Hindlimb muscle (tissue), 1 donor: Measurements from ENCODE around the gene ATXN1. TPM values are rescaled to one million over a fixed set of nuclear protein-coding genes. Genes with fewer than 3 reads are reported as not detected.
"Not testable (repeated sequence)": the region's sequence is repeated elsewhere in the genome, so short reads cannot be mapped to it uniquely, and the experiment has no call there.

Experiments used
- DNase-seq: peaks from one replicate; pipeline ENCODE4 v3.0.0-alpha.2; 2013
- polyA plus RNA-seq: library from polyadenylated mRNA; unstranded; fragments of 120-200 nt; gene quantifications from one replicate; pipeline ENCODE4 v1.2.1, GENCODE V29; 2013; ENCODE audit not compliant: insufficient read length

Gene ATXN1
- polyA plus RNA-seq, 1 donor: 16.1 TPM

DNA sequence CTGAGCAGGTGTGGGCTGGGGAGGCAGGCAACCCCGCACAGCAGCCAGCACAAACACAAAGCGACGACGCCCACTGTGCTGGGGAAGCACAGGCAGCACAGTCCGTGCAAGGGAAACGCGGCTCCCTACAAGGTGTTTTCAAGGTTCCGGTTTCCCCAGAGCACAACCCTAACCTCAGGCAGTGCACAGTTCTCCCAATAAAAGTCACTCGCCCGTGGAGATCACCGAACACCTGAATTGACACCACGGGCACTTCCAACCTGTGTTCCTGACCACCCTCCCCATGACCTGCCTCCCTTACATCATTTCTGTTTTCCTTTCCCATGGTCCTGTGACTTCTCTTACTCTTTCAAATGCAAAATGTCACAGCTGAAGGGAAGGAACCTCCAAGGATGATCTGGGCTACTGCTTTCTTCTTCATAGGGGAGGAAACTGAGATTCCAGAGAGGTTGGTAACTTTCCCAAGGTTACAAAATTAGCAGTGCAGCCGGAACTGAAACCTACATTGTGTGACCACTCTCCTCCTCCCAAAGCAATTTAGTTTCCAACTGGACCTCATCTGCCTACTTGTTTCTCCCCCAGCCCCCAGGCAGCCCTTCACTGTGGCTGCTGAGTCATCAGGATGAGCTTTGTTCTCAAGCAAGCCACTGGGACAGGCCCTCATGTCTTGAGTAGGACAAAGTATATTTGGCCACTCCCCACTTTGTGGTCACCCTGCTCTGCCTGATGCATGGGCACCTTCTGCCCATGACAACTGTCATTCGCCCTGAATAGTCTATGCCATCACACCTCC is 125.3 kb downstream of the ATXN1 start:
- no peak for DNase-seq

- no peak for DNase-seq
These were observed 125.9 kb downstream of the ATXN1 start for GRCh38 chr6:16635291-16635809.

- DNase-seq: no peak
These were observed 126.4 kb downstream of the ATXN1 start for GRCh38 chr6:16634855-16635254.

DNA sequence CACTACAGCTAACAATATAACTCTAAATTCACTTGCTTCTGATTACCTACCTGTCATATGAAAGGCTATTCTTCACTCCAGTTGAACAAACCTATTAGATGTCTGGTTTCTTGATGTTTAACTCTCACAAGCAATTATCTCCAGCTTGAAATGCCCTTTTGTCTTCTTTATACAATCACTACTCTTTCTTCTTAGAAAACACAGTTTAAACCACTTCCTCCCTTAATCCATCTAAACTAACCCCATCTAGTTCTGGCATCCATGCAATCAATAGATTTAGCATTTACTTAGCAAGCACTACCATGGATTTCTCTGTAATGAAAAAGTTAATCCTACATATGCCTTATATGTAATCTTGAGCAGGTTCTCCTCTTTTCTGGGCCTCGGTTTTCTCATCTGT is 127.3 kb downstream of the ATXN1 start:
- DNase-seq: no peak

DNA sequence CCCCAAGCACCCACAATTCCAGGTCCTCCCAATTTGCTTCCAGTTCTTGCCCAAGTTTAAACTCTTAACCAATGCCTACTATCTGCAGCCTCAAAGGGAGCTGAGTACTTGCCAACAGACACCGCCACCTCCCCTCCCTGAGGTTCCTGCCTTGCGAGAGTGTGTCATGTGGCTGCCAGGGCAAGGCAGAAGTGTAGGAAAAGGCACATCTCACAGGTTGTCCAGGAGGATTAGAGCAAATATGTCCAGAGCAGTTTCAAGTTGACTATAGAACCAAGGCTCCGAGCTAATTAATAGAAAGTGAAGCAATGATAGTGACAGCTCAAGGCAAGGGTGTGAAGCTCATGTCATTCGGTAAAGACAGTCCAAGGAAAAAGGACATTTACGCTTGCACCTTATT is 127.8 kb downstream of the ATXN1 start:
- DNase-seq: no peak

- DNase-seq: no peak
These were observed 129.2 kb downstream of the ATXN1 start for GRCh38 chr6:16632101-16632500.

- DNase-seq: no peak
These were observed 131.1 kb downstream of the ATXN1 start for GRCh38 chr6:16630026-16630643.

DNA sequence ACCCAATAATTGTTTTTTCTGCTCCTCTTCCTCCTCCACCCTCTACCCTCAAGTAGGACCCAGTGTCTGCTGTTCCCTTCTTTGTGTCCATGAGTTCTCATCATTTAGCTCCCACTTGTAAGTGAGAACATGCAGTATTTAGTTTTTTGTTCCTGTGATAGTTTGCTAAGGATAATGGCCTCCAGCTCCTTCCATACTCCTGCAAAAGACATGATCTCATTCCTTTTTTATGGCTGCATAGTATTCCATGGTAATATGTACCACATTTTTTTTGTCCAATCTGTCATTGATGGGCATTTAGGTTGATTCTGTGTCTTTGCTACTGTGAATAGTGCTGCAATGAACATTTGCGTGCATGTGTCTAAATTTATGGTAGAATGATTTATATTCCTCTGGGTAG is 132.7 kb downstream of the ATXN1 start:
- DNase-seq: not testable (repeated sequence)

DNA sequence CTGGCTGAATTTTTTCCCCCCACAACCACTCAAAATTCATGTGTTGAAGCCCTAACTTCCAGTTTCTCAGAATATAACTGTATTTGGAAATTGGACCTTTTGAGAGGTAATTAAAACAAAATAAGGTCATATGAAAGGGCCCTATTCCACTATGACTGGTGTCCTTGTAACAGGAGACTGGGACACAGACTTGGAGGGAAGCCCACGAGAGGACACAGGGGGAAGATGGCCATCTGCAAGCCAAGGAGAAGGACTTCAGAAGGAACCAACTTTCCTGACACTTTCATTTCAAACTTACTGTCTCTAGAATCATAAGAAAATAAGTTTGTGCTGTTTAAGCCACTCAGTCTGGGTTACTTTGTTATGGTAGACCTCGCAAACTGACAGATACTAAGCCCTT is 134.6 kb downstream of the ATXN1 start:
- DNase-seq: no peak

- no peak for DNase-seq
These were observed 135.7 kb downstream of the ATXN1 start for GRCh38 chr6:16625291-16626265.

DNA sequence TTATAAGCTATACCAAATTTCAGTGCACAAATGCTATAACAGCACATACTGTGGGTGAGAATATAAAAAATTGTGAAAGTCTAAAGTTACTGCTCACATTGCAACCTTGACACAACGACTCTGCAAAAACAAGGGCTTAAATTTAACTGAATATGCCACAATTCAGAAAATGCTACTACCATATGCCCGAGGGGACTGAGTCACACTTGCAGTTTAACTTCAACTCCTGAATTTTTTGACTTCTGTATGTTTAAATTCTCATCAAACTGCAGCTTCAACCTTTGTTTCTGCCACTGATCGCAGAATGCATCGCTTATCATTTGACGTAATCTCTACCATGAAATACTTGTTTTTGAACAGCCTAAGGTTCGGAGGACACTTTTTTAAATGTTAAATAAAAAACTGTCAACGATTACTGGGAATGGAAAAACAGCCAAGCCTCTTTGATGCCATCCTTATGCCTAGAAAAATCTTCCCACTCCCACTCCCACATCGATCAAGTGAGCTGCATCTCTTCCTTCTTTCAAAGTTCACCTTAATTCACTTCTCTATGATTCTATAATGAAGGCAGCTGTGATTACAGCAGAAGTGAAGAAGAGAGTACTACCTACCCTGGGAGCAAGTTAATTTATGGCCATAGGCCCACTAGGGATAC is 136.5 kb downstream of the ATXN1 start:
- DNase-seq: no peak

DNA sequence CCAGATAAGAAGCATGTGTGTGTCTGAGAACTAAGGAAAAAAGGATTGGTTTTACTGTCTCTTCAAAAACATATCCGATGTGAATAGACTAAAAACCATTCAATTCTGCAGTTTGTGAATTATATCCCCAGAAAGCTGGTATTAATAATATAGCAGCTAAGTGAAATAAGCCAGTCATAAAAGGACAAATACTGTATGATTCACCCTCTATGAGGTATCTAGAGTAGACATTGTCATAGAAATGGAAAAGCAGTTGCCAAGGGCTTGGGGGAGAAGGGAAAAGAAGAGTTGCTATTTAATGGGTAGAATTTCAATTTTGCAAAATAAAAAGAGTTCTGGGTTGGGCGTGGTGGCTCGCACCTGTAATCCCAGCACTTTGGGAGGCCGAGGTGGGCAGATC is 137.5 kb downstream of the ATXN1 start:
- DNase-seq: no peak

- no peak for DNase-seq
These were observed 138.1 kb downstream of the ATXN1 start for GRCh38 chr6:16623029-16623653.

GRCh38 chr6:16622193-16622592 is 139.1 kb downstream of the ATXN1 start:
- DNase-seq: no peak

- no peak for DNase-seq
These were observed 140.3 kb downstream of the ATXN1 start for GRCh38 chr6:16621002-16621401.

DNA sequence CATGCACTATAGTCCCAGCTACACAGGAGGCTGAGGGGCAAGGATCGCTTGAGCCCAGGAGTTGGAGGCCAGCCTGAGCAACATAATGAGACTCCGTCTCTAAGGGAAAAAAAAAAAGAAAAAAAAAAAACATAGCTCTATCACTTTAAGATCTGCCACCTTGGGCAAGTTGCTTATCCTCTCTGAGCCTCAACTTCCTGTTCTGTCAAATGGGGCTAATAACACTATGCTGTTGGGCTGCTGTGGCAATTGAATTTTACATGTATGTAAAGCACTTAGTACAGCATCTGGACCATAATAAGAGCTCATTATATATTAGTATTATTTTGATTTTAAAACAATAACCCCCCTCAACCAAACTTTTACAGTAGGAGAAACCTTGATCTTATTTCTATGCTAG is 141.5 kb downstream of the ATXN1 start:
- no peak for DNase-seq

GRCh38 chr6:16618962-16619361 is 142.3 kb downstream of the ATXN1 start:
- DNase-seq: no peak

DNA sequence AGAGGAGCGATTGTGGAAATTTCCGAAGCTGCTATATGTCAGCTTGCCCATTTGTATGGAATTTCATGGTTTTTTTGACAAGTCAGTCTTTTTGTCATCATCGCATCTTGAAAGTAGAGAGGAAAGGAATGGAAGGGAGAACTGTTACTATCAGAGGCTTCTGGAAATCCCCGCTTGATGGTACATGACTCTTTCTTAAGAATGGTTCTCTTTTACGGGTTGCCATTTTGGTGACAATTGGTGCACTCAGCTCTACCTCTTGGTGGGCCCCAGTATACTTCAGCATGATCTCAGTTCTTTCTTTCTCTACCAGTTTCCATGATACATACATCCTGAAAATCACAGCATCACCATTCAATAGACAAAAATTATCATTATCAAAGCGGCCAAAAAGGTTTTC is 146.0 kb downstream of the ATXN1 start:
- not testable (repeated sequence) for DNase-seq

DNA sequence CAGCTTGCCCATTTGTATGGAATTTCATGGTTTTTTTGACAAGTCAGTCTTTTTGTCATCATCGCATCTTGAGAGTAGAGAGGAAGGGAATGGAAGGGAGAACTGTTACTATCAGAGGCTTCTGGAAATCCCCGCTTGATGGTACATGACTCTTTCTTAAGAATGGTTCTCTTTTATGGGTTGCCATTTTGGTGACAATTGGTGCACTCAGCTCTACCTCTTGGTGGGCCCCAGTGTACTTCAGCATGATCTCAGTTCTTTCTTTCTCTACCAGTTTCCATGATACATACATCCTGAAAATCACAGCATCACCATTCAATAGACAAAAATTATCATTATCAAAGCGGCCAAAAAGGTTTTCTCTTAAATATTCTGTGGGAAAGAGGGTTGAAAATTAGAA is 147.1 kb downstream of the ATXN1 start:
- not testable (repeated sequence) for DNase-seq

- DNase-seq: not testable (repeated sequence)
These were observed 147.8 kb downstream of the ATXN1 start for GRCh38 chr6:16613504-16613903.

DNA sequence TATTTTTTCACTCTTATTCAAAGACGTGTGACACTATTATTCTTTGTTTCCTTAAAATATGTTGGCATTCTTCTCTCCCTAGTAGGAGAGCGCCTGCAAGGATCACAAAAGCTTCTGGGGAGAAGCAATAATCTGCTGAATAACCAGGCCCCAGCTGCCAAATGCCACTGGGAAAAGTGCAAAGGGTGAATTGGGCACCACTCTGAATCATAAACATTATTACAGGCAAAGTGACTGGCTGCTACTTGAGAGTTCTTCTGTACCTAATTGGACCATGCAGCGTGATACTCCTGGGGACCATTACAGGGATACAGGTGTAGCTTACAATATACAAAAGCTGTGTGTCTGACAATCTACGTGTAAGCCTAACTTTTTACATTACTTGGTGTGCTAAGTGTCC is 152.8 kb downstream of the ATXN1 start:
- no peak for DNase-seq

DNA sequence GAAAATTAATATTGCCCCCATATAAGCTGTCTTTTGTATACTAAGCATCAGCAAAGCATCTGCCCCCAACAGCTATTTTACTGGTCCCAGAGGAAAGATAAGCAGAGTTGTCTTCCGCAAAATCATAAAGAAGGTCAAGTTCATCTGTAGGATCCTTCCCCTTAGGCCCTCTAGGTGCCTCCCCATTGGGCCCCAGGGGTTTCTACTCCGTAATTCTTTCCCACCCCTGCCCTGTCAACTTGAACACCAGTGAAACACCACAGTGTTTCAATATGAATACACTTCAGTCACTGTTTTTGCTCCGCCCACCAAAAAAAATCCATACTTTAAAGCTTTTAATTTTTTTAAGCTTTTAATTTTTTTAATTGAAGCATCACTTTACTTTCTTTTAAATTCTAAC is 159.2 kb downstream of the ATXN1 start:
- no peak for DNase-seq
